H1 (cell line): ENCODE results near the gene HMCES. TPM values are rescaled to one million over a fixed set of nuclear protein-coding genes. Genes with fewer than 3 reads are reported as not detected.

Experiments used
- CTCF ChIA-PET: fragments of 300-600 bp; sonication (Branson Sonifier 250); formaldehyde crosslinking; loops from one replicate; lab custom pipeline; 2021; ENCODE audit not compliant: partially characterized antibody; lab: Charles Lee
- POLR2A ChIA-PET: fragments of 300-600 bp; sonication (Branson Sonifier 250); formaldehyde crosslinking; loops from one replicate; lab custom pipeline; 2021; ENCODE audit warnings: inconsistent platforms; ENCODE audit not compliant: partially characterized antibody; lab: Charles Lee
- DNase-seq, 2 experiments: peaks; one replicate each; pipeline versions ENCODE4 v3.0.0 to v3.0.0-alpha.2; 2010 to 2022; ENCODE audit warnings: low spot score in 2 of 2, low read depth in 1 of 2, mixed read lengths in 1 of 2
- FAIRE-seq: peaks from 2 replicates; lab custom pipeline; 2011; peaks lifted over from hg19 to GRCh38; lab: Jason Lieb, UNC
- H2AFZ ChIP-seq: 2 replicates; pipeline ENCODE4 v1.8.1; 2012; ENCODE audit warnings: low read length, inconsistent platforms
- H2AK5ac ChIP-seq: 2 replicates; pipeline ENCODE4 v1.6.1; 2013; ENCODE audit warnings: low read depth, low read length
- H2BK120ac ChIP-seq: replicated peaks from 2 replicates; pipeline ENCODE3; 2013; ENCODE audit warnings: low read depth, low read length, inconsistent platforms
- H2BK12ac ChIP-seq: 2 replicates; pipeline ENCODE4 v1.6.1; 2013; ENCODE audit warnings: low read depth, low read length
- H2BK15ac ChIP-seq: 2 replicates; pipeline ENCODE4 v1.6.1; 2013; ENCODE audit warnings: low read length
- H2BK20ac ChIP-seq: 2 replicates; pipeline ENCODE4 v1.6.1; 2013; ENCODE audit warnings: low read length
- H2BK5ac ChIP-seq: 2 replicates; pipeline ENCODE4 v1.6.1; 2013; ENCODE audit warnings: low read depth, low read length
- H3K14ac ChIP-seq: 2 replicates; pipeline ENCODE4 v1.6.1; 2013; ENCODE audit warnings: inconsistent platforms; ENCODE audit not compliant: insufficient read length
- H3K18ac ChIP-seq: 2 replicates; pipeline ENCODE4 v1.6.1; 2013; ENCODE audit warnings: low read length; ENCODE audit errors: extremely low read depth
- H3K23ac ChIP-seq: 2 replicates; pipeline ENCODE4 v1.6.1; 2013; ENCODE audit warnings: inconsistent platforms; ENCODE audit not compliant: insufficient read length
- H3K23me2 ChIP-seq: 2 replicates; pipeline ENCODE4 v1.6.1; 2013; ENCODE audit warnings: low read depth, low read length
- H3K27ac ChIP-seq: 2 replicates; pipeline ENCODE4 v1.6.1; 2011; ENCODE audit warnings: low read depth, low read length, inconsistent platforms
- H3K27me3 ChIP-seq, 4 experiments: replicated peaks in 1 of 4; 1 replicate in 1 of 4; 2 replicates in 3 of 4; pipeline versions ENCODE4 v1.6.1 to v1.8.1; 2011 to 2013; ENCODE audit warnings: low read length in 3 of 4, mild to moderate bottlenecking in 3 of 4, inconsistent platforms in 2 of 4, mixed read lengths in 2 of 4, moderate library complexity in 1 of 4; ENCODE audit not compliant: control insufficient read depth in 3 of 4, insufficient read depth in 3 of 4; ENCODE audit errors: extremely low read depth in 1 of 4
- H3K36me3 ChIP-seq, 4 experiments: 2 replicates each; pipeline versions ENCODE4 v1.6.1 to v1.8.1; 2011 to 2013; ENCODE audit warnings: mild to moderate bottlenecking in 4 of 4, low read length in 3 of 4, moderate library complexity in 2 of 4, control low read depth in 1 of 4, inconsistent platforms in 1 of 4; ENCODE audit not compliant: insufficient read depth in 4 of 4, control insufficient read depth in 2 of 4
- H3K4ac ChIP-seq: replicated peaks from 2 replicates; pipeline ENCODE3; 2013; ENCODE audit warnings: low read length, low read depth, mixed read lengths, inconsistent platforms; ENCODE audit not compliant: insufficient read length
- H3K4me1 ChIP-seq, 4 experiments: replicated peaks in 1 of 4; 1 replicate in 1 of 4; 2 replicates in 3 of 4; pipeline versions ENCODE4 v1.6.1 to v1.8.1; 2011 to 2013; ENCODE audit warnings: low read length in 3 of 4, inconsistent platforms in 2 of 4, mixed read lengths in 1 of 4; ENCODE audit not compliant: insufficient read depth in 4 of 4, control insufficient read depth in 3 of 4
- H3K4me2 ChIP-seq, 2 experiments: 2 replicates each; pipeline versions ENCODE4 v1.6.1 to v1.8.1; 2011 to 2013; ENCODE audit warnings: low read depth in 2 of 2, low read length in 2 of 2, control low read depth in 1 of 2, inconsistent platforms in 1 of 2, mild to moderate bottlenecking in 1 of 2; ENCODE audit not compliant: insufficient read depth in 1 of 2
- H3K4me3 ChIP-seq, 4 experiments: fragments of 200-600, 300-600 bp in 1 of 4; sonication (generic), shearing (Covaris generic), sonication (Bioruptor Twin) in 1 of 4; 2 replicates each; pipeline versions ENCODE4 v1.5.1 to v1.8.1; 2011 to 2016; ENCODE audit warnings: low read length in 4 of 4, low read depth in 3 of 4, control low read depth in 2 of 4, inconsistent platforms in 2 of 4, mild to moderate bottlenecking in 2 of 4, mixed read lengths in 1 of 4, moderate library complexity in 1 of 4; ENCODE audit not compliant: insufficient read depth in 2 of 4; ENCODE audit errors: extremely low read depth in 1 of 4
- H3K56ac ChIP-seq: replicated peaks from 2 replicates; pipeline ENCODE3; 2013; ENCODE audit warnings: low read depth, mild to moderate bottlenecking, mixed read lengths, low read length, inconsistent platforms; ENCODE audit not compliant: insufficient read length
- H3K79me1 ChIP-seq: 2 replicates; pipeline ENCODE4 v1.6.1; 2013; ENCODE audit warnings: low read depth, low read length, control low read depth
- H3K79me2 ChIP-seq, 2 experiments: 2 replicates each; pipeline versions ENCODE4 v1.6.1 to v1.8.1; 2012 to 2013; ENCODE audit warnings: low read length in 2 of 2, mild to moderate bottlenecking in 2 of 2, inconsistent platforms in 1 of 2; ENCODE audit not compliant: insufficient read depth in 2 of 2, control insufficient read depth in 1 of 2
- H3K9ac ChIP-seq, 4 experiments: replicated peaks in 1 of 4; 1 replicate in 1 of 4; 2 replicates in 3 of 4; pipeline versions ENCODE4 v1.6.1 to v1.8.1; 2011 to 2013; ENCODE audit warnings: low read depth in 3 of 4, low read length in 3 of 4, control low read depth in 2 of 4, mild to moderate bottlenecking in 2 of 4, moderate library complexity in 2 of 4, inconsistent platforms in 1 of 4; ENCODE audit errors: extremely low read depth in 1 of 4
- H3K9me3 ChIP-seq, 2 experiments: 2 replicates each; pipeline versions ENCODE4 v1.6.1 to v1.8.1; 2012 to 2013; ENCODE audit warnings: mild to moderate bottlenecking in 2 of 2, moderate library complexity in 2 of 2, control low read depth in 1 of 2, inconsistent platforms in 1 of 2, low read depth in 1 of 2, low read length in 1 of 2, mixed read lengths in 1 of 2; ENCODE audit not compliant: insufficient read depth in 2 of 2
- H4K20me1 ChIP-seq, 2 experiments: replicated peaks in 1 of 2; 2 replicates each; pipeline versions ENCODE3 to v1.8.1; 2011 to 2013; ENCODE audit warnings: inconsistent platforms in 2 of 2, low read length in 2 of 2, mild to moderate bottlenecking in 1 of 2; ENCODE audit not compliant: insufficient read depth in 2 of 2, control insufficient read depth in 1 of 2
- H4K5ac ChIP-seq: 2 replicates; pipeline ENCODE4 v1.6.1; 2013; ENCODE audit warnings: low read length, low read depth, mixed read lengths, inconsistent platforms; ENCODE audit not compliant: insufficient read length
- H4K8ac ChIP-seq: 2 replicates; pipeline ENCODE4 v1.8.0; 2013; ENCODE audit warnings: mild to moderate bottlenecking, moderate library complexity, low read length, inconsistent platforms; ENCODE audit not compliant: insufficient read depth; ENCODE audit errors: extremely low read depth
- H4K91ac ChIP-seq: replicated peaks from 2 replicates; pipeline ENCODE3; 2013; ENCODE audit warnings: low read length, mixed read lengths, inconsistent platforms; ENCODE audit not compliant: insufficient read length
- CTBP2 ChIP-seq: IDR thresholded peaks from 2 replicates; pipeline ENCODE4 v1.7.0; 2011; ENCODE audit warnings: borderline replicate concordance, mild to moderate bottlenecking, moderate library complexity, mixed read lengths, low read length; ENCODE audit not compliant: insufficient read depth, insufficient read length
- GTF2F1 ChIP-seq: IDR thresholded peaks from 2 replicates; pipeline ENCODE4 v1.6.1; 2012; ENCODE audit warnings: low read depth, low read length, improper control_type of control experiment, borderline replicate concordance
- JUND ChIP-seq: IDR thresholded peaks from 2 replicates; pipeline ENCODE4 v1.6.1; 2011; ENCODE audit warnings: mild to moderate bottlenecking, improper control_type of control experiment, low read length
- KDM1A ChIP-seq: fragments of 200-600, 300-600 bp; sonication (generic); IDR thresholded peaks from 2 replicates; pipeline ENCODE4 v1.7.1; 2016; ENCODE audit warnings: mild to moderate bottlenecking, low read length, borderline replicate concordance
- KDM5A ChIP-seq: fragments of 200-600 bp; IDR thresholded peaks from 2 replicates; pipeline ENCODE4 v1.7.1; 2012; ENCODE audit warnings: mild to moderate bottlenecking, low read length, inconsistent platforms, mixed read lengths
- NRF1 ChIP-seq: IDR thresholded peaks from 2 replicates; pipeline ENCODE4 v1.6.1; 2011; ENCODE audit warnings: mild to moderate bottlenecking, low read depth, low read length, improper control_type of control experiment
- RAD21 ChIP-seq, 2 experiments: IDR thresholded peaks in 1 of 2; conservative IDR thresholded peaks in 1 of 2; 2 replicates each; pipeline ENCODE4 v1.6.1; 2011; ENCODE audit warnings: low read depth in 2 of 2, low read length in 2 of 2, improper control_type of control experiment in 1 of 2, inconsistent platforms in 1 of 2, mild to moderate bottlenecking in 1 of 2, moderate library complexity in 1 of 2
- SAP30 ChIP-seq: fragments of 300-600 bp; sonication (generic); IDR thresholded peaks from 2 replicates; pipeline ENCODE4 v1.7.1; 2012; ENCODE audit warnings: low read length, moderate library complexity, mild to moderate bottlenecking, inconsistent platforms; ENCODE audit not compliant: insufficient read depth, insufficient replicate concordance
- SIRT6 ChIP-seq: IDR thresholded peaks from one replicate; pipeline ENCODE4 v1.7.1; 2012; ENCODE audit warnings: low read length, inconsistent platforms
- SIX5 ChIP-seq: IDR thresholded peaks from 2 replicates; pipeline ENCODE4 v1.6.1; 2011; ENCODE audit warnings: mild to moderate bottlenecking, low read depth, low read length
- SP4 ChIP-seq: IDR thresholded peaks from 2 replicates; pipeline ENCODE4 v1.6.1; 2012; ENCODE audit warnings: low read length, inconsistent platforms
- SRF ChIP-seq: IDR thresholded peaks from 2 replicates; pipeline ENCODE4 v1.6.1; 2011; ENCODE audit warnings: mild to moderate bottlenecking, low read depth, low read length, moderate library complexity
- TAF1 ChIP-seq: IDR thresholded peaks from 2 replicates; pipeline ENCODE4 v1.6.1; 2011; ENCODE audit warnings: mild to moderate bottlenecking, low read depth, low read length
- WGBS, 2 experiments: shearing (Covaris generic) in 1 of 2; methylation state at CpG; one replicate each; pipeline versions ENCODE4 v1.1.6 to v1.1.7; 2013 to 2015; ENCODE audit warnings: low lambda C conversion rate in 2 of 2, mixed read lengths in 2 of 2, inconsistent platforms in 1 of 2, low coverage in 1 of 2, missing lambda C conversion rate in 1 of 2; ENCODE audit not compliant: insufficient replicate concordance in 2 of 2, insufficient coverage in 1 of 2, insufficient read length in 1 of 2; ENCODE audit errors: extremely low coverage in 1 of 2, missing lambda C conversion rate in 1 of 2; 5-methylcytosine and 5-hydroxymethylcytosine counted together
- polyA plus RNA-seq, 7 experiments: library from polyadenylated mRNA; depleted of rRNA in 3 of 7; stranded (reverse) in 5 of 7; unstranded in 2 of 7; fragments of >200 nt in 5 of 7; fragments of 200-250 nt in 2 of 7; gene quantifications; 1 replicate in 5 of 7; 2 replicates in 1 of 7; 4 replicates in 1 of 7; pipeline versions ENCODE4 v1.2.1 to v1.2.3, GENCODE V29; 2011 to 2013; ENCODE audit warnings: missing spikeins in 2 of 7, mixed read lengths in 2 of 7
- total RNA-seq: library from RNA; stranded (reverse); fragmentation: NEBNext Ultra II Directional; extraction: Animal tissue kit (Norgen Biotek cat#: 25700); gene quantifications from 2 replicates; pipeline ENCODE4 v1.2.1, GENCODE V29; 2021

HMCES gene
- total and polyA plus RNA-seq, 2 of the 8 experiments (the other 6 are each of a cell fraction or from before 2014, with no cell fraction given): 27.6 to 49.5 TPM

DNA sequence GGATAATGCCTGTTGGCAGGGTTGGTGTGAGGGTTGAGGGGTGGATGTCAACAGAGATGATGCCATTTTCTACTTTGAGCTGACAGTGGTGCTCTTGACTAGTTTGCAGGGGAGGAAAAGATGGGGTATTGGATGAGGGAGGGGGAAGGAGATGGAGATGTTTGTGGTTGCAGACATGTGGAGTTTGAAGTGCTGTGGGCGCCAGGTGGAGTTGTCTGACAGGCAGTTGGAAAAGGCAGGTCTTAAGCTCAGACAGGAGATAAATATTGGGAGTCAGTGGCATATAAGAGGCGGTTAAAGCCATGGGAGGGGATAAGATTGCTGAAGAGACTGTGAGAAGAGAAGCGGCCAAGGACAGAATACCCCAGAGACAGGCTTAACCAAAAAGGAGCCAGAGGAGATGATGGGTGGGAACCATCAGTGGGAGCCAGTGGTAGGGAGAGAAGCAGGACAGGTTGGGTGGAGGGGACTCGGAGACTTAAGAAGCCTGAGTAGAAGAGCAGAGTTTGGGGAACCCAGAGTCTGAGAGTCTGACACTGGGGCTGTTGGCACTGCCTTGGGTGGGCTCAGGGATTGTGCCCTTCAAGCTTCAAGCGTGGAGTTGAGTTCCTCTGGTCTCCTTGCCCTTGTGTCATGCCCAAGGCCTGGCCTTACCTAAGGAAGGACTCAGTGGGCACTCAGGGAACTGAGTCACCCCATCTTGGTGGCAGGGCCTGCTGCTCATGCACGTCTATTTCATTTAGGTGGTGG, 15.3 kb upstream of the HMCES start:
- Histone ChIP-seq H2AFZ (no peak overlapping the region), H3K9me3 (no peaks in the 10 kb centered on the region), H4K8ac (no peak overlapping the region), H3K14ac (no peak overlapping the region), H2BK120ac (no peak overlapping the region), H2BK5ac (no peak overlapping the region), H3K4me1 (no peaks in the 10 kb centered on the region), H4K5ac (no peak overlapping the region), H4K91ac (no peak overlapping the region), H3K79me2 (no peaks in the 10 kb centered on the region), H4K20me1 (peaks cover 2 to 9% of the 10 kb centered on the region in 2 experiments), H3K36me3 (peaks cover 30 to 84% (median 66%) of the 10 kb centered on the region in 4 experiments), H3K4me2 (no peak overlapping the region), H3K9ac (no peak overlapping the region), H3K27me3 (no peaks in the 10 kb centered on the region), H3K79me1 (no peaks in the 10 kb centered on the region; the same call in 1 of the 2 replicates), H3K27ac (no peak overlapping the region), H3K4ac (no peak overlapping the region), H3K4me3 (no peak overlapping the region), H3K23me2 (no peaks in the 10 kb centered on the region; the same call in 1 of the 2 replicates), H2BK15ac (no peak overlapping the region), H2BK20ac (no peak overlapping the region), H3K56ac (no peak overlapping the region), H2BK12ac (no peak overlapping the region), H3K18ac (no peak overlapping the region), H2AK5ac (no peak overlapping the region), H3K23ac (no peak overlapping the region)
- DNase-seq (no peak), FAIRE-seq (no peak)
- ChIA-PET CTCF (interaction anchor here (1.5 kb wide), 1 partner anchor 53 kb away, joined by 6 read pairs; a partner anchor contains a TSS), POLR2A (interaction anchor here (1.2 to 3.8 kb wide), 2 partner anchors 8 to 11 kb away, joined by 3 to 19 read pairs; no protein-coding TSS in a partner anchor)
- 84% methylated on average over 6 of the region's 6 CpGs; no CpG with 5 or more reads in 1 of the 2 experiments for WGBS, 2 experiments
- TF ChIP-seq KDM1A (no peak), GTF2F1 (no peak), TAF1 (no peak), SIX5 (no peak), SP4 (no peak), JUND (no peak), SAP30 (no peak), RAD21 (IDR thresholded peaks at IDR 0.05 in 1 of 2, conservative IDR thresholded peaks at IDR 0.05 in 1 of 2; ENCODE audit: low read depth in 2 of 2, low read length in 2 of 2) (no peak), SIRT6 (no peak), SRF (no peak), NRF1 (no peak), CTBP2 (no peak), KDM5A (no peak)
